MCF 10A (cell line): Measurements from ENCODE around the gene TMEM54. TPM values are rescaled to one million over a fixed set of nuclear protein-coding genes. Genes with fewer than 3 reads are reported as not detected.

Source experiments
- BruUV-seq: library from RNA; stranded (reverse); fragments of 400-500 nt; replicated peaks from 2 replicates; lab custom pipeline; 2021; lab: Mats Ljungman, UMichigan
- CTCF ChIA-PET: fragments of 300-600 bp; sonication (Branson Sonifier 250); formaldehyde crosslinking; extraction: SDS; loops from one replicate; lab custom pipeline; 2021; ENCODE audit warnings: antibody characterized with exemption, inconsistent platforms; lab: Yijun Ruan, JAX
- POLR2A ChIA-PET: fragments of 300-600, 350-650 bp; sonication (Branson Sonifier 250); formaldehyde crosslinking; extraction: SDS; loops from one replicate; lab custom pipeline; 2020; ENCODE audit warnings: antibody characterized with exemption, inconsistent platforms; lab: Yijun Ruan, JAX
- DNase-seq: peaks from one replicate; pipeline ENCODE4 v3.0.0-alpha.2; 2018; ENCODE audit not compliant: unreplicated experiment
- H3K27ac Mint-ChIP-seq: one replicate; pipeline ENCODE4 v1.8.0; 2022; ENCODE audit warnings: mild to moderate bottlenecking, low read depth, mixed read lengths; ENCODE audit not compliant: unreplicated experiment
- H3K27me3 Mint-ChIP-seq: one replicate; pipeline ENCODE4 v1.8.0; 2022; ENCODE audit warnings: mixed read lengths; ENCODE audit not compliant: insufficient read depth, unreplicated experiment
- H3K36me3 Mint-ChIP-seq: one replicate; pipeline ENCODE4 v1.8.0; 2022; ENCODE audit warnings: mild to moderate bottlenecking, moderate library complexity, mixed read lengths; ENCODE audit not compliant: insufficient read depth, unreplicated experiment
- H3K4me1 Mint-ChIP-seq: one replicate; pipeline ENCODE4 v1.8.0; 2022; ENCODE audit warnings: mixed read lengths; ENCODE audit not compliant: insufficient read depth, unreplicated experiment
- H3K4me3 Mint-ChIP-seq: one replicate; pipeline ENCODE4 v1.8.0; 2022; ENCODE audit warnings: mild to moderate bottlenecking, moderate library complexity, mixed read lengths; ENCODE audit not compliant: unreplicated experiment
- H3K9me3 Mint-ChIP-seq: one replicate; pipeline ENCODE4 v1.8.0; 2022; ENCODE audit warnings: mixed read lengths; ENCODE audit not compliant: unreplicated experiment
- intact Hi-C: fragments of 100-400 bp; cut with micrococcal nuclease; formaldehyde crosslinking; loops from 2 replicates; pipeline ENCODE4 v1.14.1; 2022
- total RNA-seq: library from RNA; stranded (reverse); gene quantifications from 2 replicates; pipeline ENCODE4 v1.2.3, GENCODE V29; 2022
- TF ChIP-seq, protein P1 (sequence below): fragments of 200-600 bp; IDR thresholded peaks from one replicate; pipeline ENCODE4 v1.8.0; 2022; ENCODE audit warnings: antibody characterized with exemption, mild to moderate bottlenecking; ENCODE audit not compliant: unreplicated experiment

Gene TMEM54
- total RNA-seq, 1 experiment from 2014 or later, result 6.2 TPM

DNA sequence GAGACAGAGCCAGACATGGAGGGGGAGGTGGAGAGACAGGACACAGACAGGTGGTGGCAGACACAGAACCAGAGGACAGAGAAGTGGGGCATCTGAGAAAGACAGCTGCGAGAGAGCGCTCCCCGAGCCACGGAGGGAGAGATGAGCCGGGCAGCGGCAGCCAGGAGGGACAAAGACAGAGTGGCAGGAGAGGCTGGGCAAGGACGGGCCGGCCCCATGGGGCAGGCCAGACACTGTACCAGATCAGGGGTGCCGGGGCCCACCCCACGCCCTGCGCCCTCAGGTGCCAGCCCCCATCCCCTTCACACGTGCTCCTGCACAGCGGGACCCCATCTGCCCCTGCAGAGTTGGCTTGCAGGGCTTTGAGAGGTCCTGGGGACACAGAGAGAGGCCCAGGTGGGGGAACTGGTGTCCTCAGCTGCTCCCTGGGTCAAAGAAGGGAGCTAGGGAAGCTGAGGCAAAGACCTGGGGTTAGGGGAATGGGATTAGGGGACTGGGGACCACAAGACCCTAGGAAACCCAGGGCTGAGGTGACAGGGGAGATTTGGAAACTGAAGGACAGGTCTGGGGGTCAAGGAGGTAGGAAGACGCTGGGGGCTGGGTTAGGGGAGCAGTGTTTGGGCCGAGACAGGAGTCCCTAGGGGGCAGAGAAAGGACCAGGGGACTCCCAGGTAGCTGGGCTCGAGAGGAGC is 31.1 kb downstream of the TMEM54 start:
- CTCF ChIA-PET, result interaction anchor here (0.6 to 1.3 kb wide), 2 partner anchors 51 to 157 kb away, joined by 3 to 4 read pairs; no protein-coding TSS in a partner anchor
- no peaks in the 10 kb centered on the region for H3K9me3 Mint-ChIP-seq
- peak overlapping the region; percentile 61 for H3K4me3 Mint-ChIP-seq
- no peak overlapping the region for H3K27ac Mint-ChIP-seq
- POLR2A ChIA-PET, result no interaction called here
- BruUV-seq, result no TSS peak
- DNase-seq, result no peak
- H3K4me1 Mint-ChIP-seq, result peaks cover 5% of the 10 kb centered on the region
- H3K36me3 Mint-ChIP-seq, result no peaks in the 10 kb centered on the region
- H3K27me3 Mint-ChIP-seq, result peaks cover 12% of the 10 kb centered on the region
- TF ChIP-seq, protein P1, sequence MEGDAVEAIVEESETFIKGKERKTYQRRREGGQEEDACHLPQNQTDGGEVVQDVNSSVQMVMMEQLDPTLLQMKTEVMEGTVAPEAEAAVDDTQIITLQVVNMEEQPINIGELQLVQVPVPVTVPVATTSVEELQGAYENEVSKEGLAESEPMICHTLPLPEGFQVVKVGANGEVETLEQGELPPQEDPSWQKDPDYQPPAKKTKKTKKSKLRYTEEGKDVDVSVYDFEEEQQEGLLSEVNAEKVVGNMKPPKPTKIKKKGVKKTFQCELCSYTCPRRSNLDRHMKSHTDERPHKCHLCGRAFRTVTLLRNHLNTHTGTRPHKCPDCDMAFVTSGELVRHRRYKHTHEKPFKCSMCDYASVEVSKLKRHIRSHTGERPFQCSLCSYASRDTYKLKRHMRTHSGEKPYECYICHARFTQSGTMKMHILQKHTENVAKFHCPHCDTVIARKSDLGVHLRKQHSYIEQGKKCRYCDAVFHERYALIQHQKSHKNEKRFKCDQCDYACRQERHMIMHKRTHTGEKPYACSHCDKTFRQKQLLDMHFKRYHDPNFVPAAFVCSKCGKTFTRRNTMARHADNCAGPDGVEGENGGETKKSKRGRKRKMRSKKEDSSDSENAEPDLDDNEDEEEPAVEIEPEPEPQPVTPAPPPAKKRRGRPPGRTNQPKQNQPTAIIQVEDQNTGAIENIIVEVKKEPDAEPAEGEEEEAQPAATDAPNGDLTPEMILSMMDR, result no peak
- intact Hi-C loops, result loop anchor here (5.0 kb wide), 1 partner anchor 98 kb away; no protein-coding TSS in a partner anchor

DNA sequence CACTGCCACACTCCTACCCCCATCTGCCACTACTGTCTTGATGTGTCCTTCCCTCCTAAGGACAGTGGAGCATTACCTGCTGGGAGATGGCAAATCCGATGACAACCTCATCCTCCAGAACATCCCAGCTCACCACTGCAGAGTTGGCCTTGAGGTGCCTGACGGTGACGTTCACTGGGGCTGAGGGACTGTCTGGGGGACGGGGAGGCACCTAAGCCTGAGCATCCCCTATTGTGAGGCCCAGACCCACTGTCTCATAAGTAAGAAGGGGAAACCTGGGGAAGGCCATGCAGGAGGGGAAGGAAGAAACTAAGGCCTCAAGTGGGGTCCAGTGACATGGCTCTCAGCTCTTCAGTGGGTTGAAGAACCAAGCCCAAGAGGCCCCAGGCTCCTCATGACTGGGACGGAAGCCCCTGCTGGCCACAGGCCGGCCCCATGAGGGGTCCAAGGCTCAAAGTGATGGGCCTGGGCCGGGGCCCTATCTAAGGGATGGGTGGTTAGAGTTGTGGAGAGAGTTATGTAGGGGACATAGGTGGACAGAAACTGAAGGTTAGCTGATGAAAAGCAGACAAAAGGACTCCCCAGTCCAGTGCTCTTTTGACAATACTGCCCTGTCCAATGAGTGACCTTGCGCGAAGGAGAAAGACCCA is 32.3 kb downstream of the TMEM54 start:
- ChIA-PET CTCF (interaction anchor here (0.6 to 1.3 kb wide), 4 partner anchors 8 to 586 kb away, joined by 3 to 5 read pairs (median 4); no protein-coding TSS in a partner anchor), POLR2A (interaction anchor here (0.8 kb wide), 1 partner anchor 45 kb away, joined by 3 read pairs; no protein-coding TSS in a partner anchor)
- no peak overlapping the region for H3K27ac Mint-ChIP-seq
- BruUV-seq, result no TSS peak
- no peak overlapping the region for H3K4me3 Mint-ChIP-seq
- H3K4me1 Mint-ChIP-seq, result peaks cover 5% of the 10 kb centered on the region
- no peaks in the 10 kb centered on the region for H3K9me3 Mint-ChIP-seq
- intact Hi-C loops, result no loop called here
- no peaks in the 10 kb centered on the region for H3K36me3 Mint-ChIP-seq
- TF ChIP-seq, protein P1, result no peak
- no peak for DNase-seq
- peaks cover 12% of the 10 kb centered on the region for H3K27me3 Mint-ChIP-seq

DNA sequence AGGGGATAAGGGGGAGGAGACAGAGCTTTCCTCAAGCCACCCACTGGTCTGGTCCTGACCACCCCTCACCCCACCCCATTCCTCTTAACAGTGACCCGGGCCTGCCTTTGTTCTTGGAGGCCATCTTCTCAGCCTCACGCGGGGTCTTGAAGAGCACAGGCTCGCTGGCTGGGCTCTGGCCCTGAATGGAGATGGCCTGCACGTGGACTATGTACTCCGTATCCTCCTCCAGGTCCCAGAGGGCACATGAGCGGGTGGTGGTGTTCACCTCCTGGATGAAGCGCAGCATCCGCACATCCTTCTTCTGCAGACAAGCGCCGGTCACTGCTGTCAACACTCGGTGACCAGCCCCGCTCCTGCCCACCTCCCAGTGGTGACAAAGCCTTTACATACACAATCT is 33.1 kb downstream of the TMEM54 start:
- intact Hi-C loops, result no loop called here
- peaks cover 6% of the 10 kb centered on the region for H3K36me3 Mint-ChIP-seq
- peaks cover 12% of the 10 kb centered on the region for H3K27me3 Mint-ChIP-seq
- no peak overlapping the region for H3K27ac Mint-ChIP-seq
- no peaks in the 10 kb centered on the region for H3K9me3 Mint-ChIP-seq
- no peak overlapping the region for H3K4me3 Mint-ChIP-seq
- DNase-seq, result no peak
- TF ChIP-seq, protein P1, result no peak
- no TSS peak for BruUV-seq
- ChIA-PET POLR2A (interaction anchor here (0.7 kb wide), 1 partner anchor 501 kb away, joined by 4 read pairs; no protein-coding TSS in a partner anchor), CTCF (interaction anchor here (0.6 to 1.3 kb wide), 3 partner anchors 9 to 587 kb away, joined by 4 to 6 read pairs (median 5); no protein-coding TSS in a partner anchor)
- peaks cover 5% of the 10 kb centered on the region for H3K4me1 Mint-ChIP-seq

DNA sequence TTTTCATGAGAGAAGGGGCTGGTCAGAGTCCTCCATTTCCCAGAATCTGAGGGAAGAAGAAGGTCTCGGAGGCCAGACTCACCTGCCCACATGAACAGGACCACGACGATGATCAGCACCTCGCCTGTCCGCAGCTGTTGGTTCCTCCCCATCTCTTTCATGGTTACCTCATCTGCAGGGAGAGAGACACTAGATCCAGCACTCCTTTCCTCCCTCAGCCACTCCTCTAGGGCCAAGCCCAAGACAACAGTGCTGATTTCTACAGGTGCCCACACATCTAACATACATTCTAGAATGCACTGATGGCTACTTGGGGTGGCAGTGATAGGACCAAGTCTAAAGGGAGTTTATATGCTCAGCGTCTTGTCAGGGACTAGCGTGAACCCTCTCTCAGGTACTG is 33.5 kb downstream of the TMEM54 start:
- no TSS peak for BruUV-seq
- ChIA-PET POLR2A (interaction anchor here (0.7 kb wide), 1 partner anchor 501 kb away, joined by 4 read pairs; no protein-coding TSS in a partner anchor), CTCF (interaction anchor here (1.3 to 1.4 kb wide), 2 partner anchors 9 to 219 kb away, joined by 4 to 6 read pairs; no protein-coding TSS in a partner anchor)
- no peak overlapping the region for H3K4me3 Mint-ChIP-seq
- H3K4me1 Mint-ChIP-seq, result peaks cover 5% of the 10 kb centered on the region
- TF ChIP-seq, protein P1, result no peak
- no peaks in the 10 kb centered on the region for H3K9me3 Mint-ChIP-seq
- DNase-seq, result no peak
- intact Hi-C loops, result no loop called here
- H3K27me3 Mint-ChIP-seq, result peaks cover 12% of the 10 kb centered on the region
- H3K36me3 Mint-ChIP-seq, result peaks cover 10% of the 10 kb centered on the region
- H3K27ac Mint-ChIP-seq, result no peak overlapping the region
